SK-N-SH (cell line): ENCODE results near the gene AKR7A2. TPM values are rescaled to one million over a fixed set of nuclear protein-coding genes. Genes with fewer than 3 reads are reported as not detected.
"Not testable (repeated sequence)": the region's sequence is repeated elsewhere in the genome, so short reads cannot be mapped to it uniquely, and the experiment has no call there.

Experiments
- CTCF ChIA-PET: fragments of 300-600, 350-600 bp; formaldehyde crosslinking; extraction: SDS; loops from one replicate; lab custom pipeline; 2021; lab: Yijun Ruan, JAX
- POLR2A ChIA-PET: fragments of 350-600 bp; sonication (Branson Sonifier 250); formaldehyde crosslinking; extraction: SDS; loops from one replicate; lab custom pipeline; 2020; ENCODE audit warnings: antibody characterized with exemption, inconsistent platforms; lab: Yijun Ruan, JAX
- DNase-seq: peaks from one replicate; pipeline ENCODE4 v3.0.0; 2012
- H2AFZ ChIP-seq: fragments of 200-600 bp; sonication (generic); 2 replicates; pipeline ENCODE4 v1.8.1; 2016; ENCODE audit warnings: antibody characterized with exemption, mild to moderate bottlenecking, low read depth
- H3F3A ChIP-seq: fragments of 200-600 bp; sonication (generic); replicated peaks from 2 replicates; pipeline ENCODE3; 2016; ENCODE audit warnings: antibody characterized with exemption, mild to moderate bottlenecking; ENCODE audit not compliant: insufficient read depth
- H3K27ac ChIP-seq, 2 experiments: fragments of 200-500 bp in 1 of 2; fragments of 200-600 bp in 1 of 2; sonication (Bioruptor generic) in 1 of 2; sonication (generic), shearing (Covaris generic) in 1 of 2; 2 replicates each; pipeline versions ENCODE4 v1.5.1 to v1.6.1; 2014 to 2016; ENCODE audit warnings: low read depth in 2 of 2, inconsistent platforms in 1 of 2, low read length in 1 of 2, mild to moderate bottlenecking in 1 of 2, mixed read lengths in 1 of 2
- H3K27me3 ChIP-seq: fragments of 200-600 bp; sonication (generic), shearing (Covaris generic); 2 replicates; pipeline ENCODE4 v1.6.1; 2016; ENCODE audit warnings: mixed run types; ENCODE audit not compliant: insufficient read depth
- H3K36me3 ChIP-seq, 2 experiments: fragments of 200-500 bp in 1 of 2; fragments of 200-600 bp in 1 of 2; sonication (Bioruptor generic) in 1 of 2; sonication (generic) in 1 of 2; replicated peaks in 1 of 2; 2 replicates each; pipeline versions ENCODE3 to v1.5.1; 2014 to 2016; ENCODE audit warnings: low read length in 1 of 2, mild to moderate bottlenecking in 1 of 2; ENCODE audit not compliant: insufficient read depth in 2 of 2, control insufficient read depth in 1 of 2
- H3K4me1 ChIP-seq, 2 experiments: fragments of 200-500 bp in 1 of 2; fragments of 200-600 bp in 1 of 2; sonication (Bioruptor generic) in 1 of 2; sonication (generic), shearing (Covaris generic) in 1 of 2; 2 replicates each; pipeline versions ENCODE4 v1.5.1 to v1.6.1; 2014 to 2016; ENCODE audit warnings: low read depth in 1 of 2, low read length in 1 of 2, mixed run types in 1 of 2; ENCODE audit not compliant: insufficient read depth in 2 of 2, control insufficient read depth in 1 of 2
- H3K4me2 ChIP-seq: fragments of 200-600 bp; sonication (generic), shearing (Covaris generic); 2 replicates; pipeline ENCODE4 v1.6.1; 2017; ENCODE audit warnings: mixed run types
- H3K4me3 ChIP-seq, 2 experiments: fragments of 200-500 bp in 1 of 2; fragments of 200-600 bp in 1 of 2; sonication (Bioruptor generic) in 1 of 2; sonication (generic), shearing (Covaris generic) in 1 of 2; 2 replicates each; pipeline versions ENCODE4 v1.5.1 to v1.8.1; 2014 to 2016; ENCODE audit warnings: low read depth in 2 of 2, inconsistent platforms in 1 of 2, low read length in 1 of 2, mild to moderate bottlenecking in 1 of 2, mixed read lengths in 1 of 2, moderate library complexity in 1 of 2
- H3K79me2 ChIP-seq: fragments of 200-600 bp; sonication (generic); 2 replicates; pipeline ENCODE4 v1.8.1; 2017; ENCODE audit warnings: mild to moderate bottlenecking; ENCODE audit not compliant: insufficient read depth
- H3K9ac ChIP-seq: fragments of 200-600 bp; sonication (generic); 2 replicates; pipeline ENCODE4 v1.6.1; 2017; ENCODE audit warnings: mixed run types
- H3K9me2 ChIP-seq: fragments of 200-600 bp; sonication (generic); 2 replicates; pipeline ENCODE4 v1.6.1; 2017; ENCODE audit warnings: mixed run types
- H3K9me3 ChIP-seq: fragments of 200-600 bp; sonication (generic); 2 replicates; pipeline ENCODE4 v1.6.1; 2017; ENCODE audit warnings: mixed run types, mild to moderate bottlenecking, moderate library complexity
- H4K20me1 ChIP-seq: fragments of 200-600 bp; sonication (generic); 2 replicates; pipeline ENCODE4 v1.6.1; 2017; ENCODE audit warnings: mild to moderate bottlenecking, mixed run types; ENCODE audit not compliant: insufficient read depth
- CHD2 ChIP-seq: fragments of 150-350 bp; IDR thresholded peaks from 2 replicates; pipeline ENCODE4 v1.6.1; 2018; ENCODE audit warnings: low read length; ENCODE audit not compliant: partially characterized antibody
- CTCF ChIP-seq: fragments of 200-600 bp; sonication (generic); IDR thresholded peaks from 2 replicates; pipeline ENCODE4 v1.6.1; 2017; ENCODE audit warnings: antibody characterized with exemption, mild to moderate bottlenecking, moderate library complexity
- ELF1 ChIP-seq: IDR thresholded peaks from 2 replicates; pipeline ENCODE4 v1.4.0; 2012
- FOXJ3 ChIP-seq: sonication (generic); formaldehyde crosslinking; IDR thresholded peaks from 2 replicates; pipeline ENCODE4 v1.5.1; 2020; ENCODE audit warnings: mild to moderate bottlenecking, missing genetic modification reagents
- MEF2A ChIP-seq: IDR thresholded peaks from 2 replicates; pipeline ENCODE4 v1.4.0; 2012; ENCODE audit warnings: low read depth, borderline replicate concordance
- NFIC ChIP-seq: IDR thresholded peaks from 2 replicates; pipeline ENCODE4 v1.4.0; 2012; ENCODE audit warnings: borderline replicate concordance
- NRF1 ChIP-seq: IDR thresholded peaks from 2 replicates; pipeline ENCODE4 v1.6.1; 2012; ENCODE audit warnings: low read depth, mild to moderate bottlenecking, low read length
- PBX3 ChIP-seq: IDR thresholded peaks from 2 replicates; pipeline ENCODE4; 2012
- POLR2AphosphoS5 ChIP-seq: IDR thresholded peaks from 2 replicates; pipeline ENCODE4 v1.6.1; 2012; ENCODE audit warnings: low read depth, low read length
- RFX5 ChIP-seq: IDR thresholded peaks from 2 replicates; pipeline ENCODE4 v1.6.1; 2012; ENCODE audit warnings: mild to moderate bottlenecking, improper control_type of control experiment, low read length
- TAF1 ChIP-seq: IDR thresholded peaks from 2 replicates; pipeline ENCODE4 v1.6.1; 2012; ENCODE audit warnings: low read depth, mild to moderate bottlenecking, low read length, moderate library complexity, borderline replicate concordance
- TCF12 ChIP-seq: IDR thresholded peaks from 2 replicates; pipeline ENCODE4 v1.4.0; 2012
- USF2 ChIP-seq: fragments of 150-350 bp; IDR thresholded peaks from 2 replicates; pipeline ENCODE4 v1.6.1; 2017; ENCODE audit warnings: antibody characterized with exemption, low read length, low read depth, borderline replicate concordance
- whole genome bisulfite sequencing: methylation state at CpG from one replicate; pipeline ENCODE4 v1.1.6; 2017; ENCODE audit warnings: low lambda C conversion rate; 5-methylcytosine and 5-hydroxymethylcytosine counted together
- polyA plus RNA-seq, 3 experiments: library from polyadenylated mRNA; depleted of rRNA; stranded (reverse); fragments of >200 nt; gene quantifications; 2 replicates each; pipeline ENCODE4 v1.2.3, GENCODE V29; 2012
- TF ChIP-seq, protein P1 (sequence below): fragments of 150-350 bp; IDR thresholded peaks from 2 replicates; pipeline ENCODE4 v1.6.1; 2016; ENCODE audit warnings: mild to moderate bottlenecking, low read depth, low read length

Gene AKR7A2
- polyA plus RNA-seq, 1 of the 3 experiments (the other 2 are of a cell fraction) = 40.7 TPM

DNA sequence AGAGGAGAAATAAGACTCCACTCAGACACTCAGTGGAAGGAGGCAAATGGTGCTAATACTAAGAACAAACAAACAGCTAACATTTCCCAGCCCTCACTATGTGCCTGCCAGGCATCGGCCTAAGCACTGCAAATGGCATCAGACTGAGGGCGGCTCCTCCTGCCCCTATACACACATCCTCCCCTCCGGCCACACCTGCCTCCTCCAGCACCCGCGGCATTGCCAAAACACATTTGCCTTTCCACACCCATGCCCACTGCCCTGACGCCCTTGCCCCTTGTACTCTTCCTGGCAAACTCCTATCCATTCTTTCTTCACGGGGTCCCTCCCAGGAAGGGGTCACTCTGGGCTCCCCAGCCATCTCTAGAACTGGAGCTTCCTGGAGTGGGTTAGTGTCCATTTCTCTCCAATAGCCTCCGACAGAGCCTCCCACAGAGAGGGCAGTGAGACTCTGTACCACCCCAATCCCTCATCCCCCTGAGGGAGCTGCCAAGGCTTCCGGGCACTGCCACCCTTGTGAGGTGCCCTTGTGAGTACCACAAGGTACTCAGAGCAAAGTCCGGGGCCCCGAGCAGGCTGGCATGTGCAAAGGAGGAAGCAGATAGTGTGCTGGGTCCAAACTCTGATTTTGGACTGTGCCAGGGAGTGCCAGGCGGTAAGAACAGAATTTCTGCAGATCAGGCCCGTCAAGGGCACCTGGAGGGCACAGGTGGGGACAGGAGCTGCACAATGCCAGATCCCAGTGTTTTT lies 24.3 kb downstream of the AKR7A2 start:
- H3K9me3 ChIP-seq = peaks cover 3% of the 10 kb centered on the region; the same call in 1 of the 2 replicates
- H3K9me2 ChIP-seq = no peaks in the 10 kb centered on the region
- H3K27me3 ChIP-seq = no peaks in the 10 kb centered on the region; the same call in 1 of the 2 replicates
- H3F3A ChIP-seq = no peaks in the 10 kb centered on the region
- no peak overlapping the region for H3K4me3 ChIP-seq
- POLR2A ChIA-PET = no interaction called here
- H2AFZ ChIP-seq = no peak overlapping the region
- no peaks in the 10 kb centered on the region for H3K4me1 ChIP-seq
- H3K9ac ChIP-seq = no peak overlapping the region
- TF ChIP-seq MEF2A (no peak), PBX3 (no peak), TAF1 (no peak), CHD2 (no peak), USF2 (no peak), FOXJ3 (CRISPR knock-in tag) (no peak), CTCF (no peak), NRF1 (no peak), RFX5 (no peak), TCF12 (no peak), NFIC (no peak), POLR2AphosphoS5 (no peak), ELF1 (no peak)
- TF ChIP-seq, protein P1, sequence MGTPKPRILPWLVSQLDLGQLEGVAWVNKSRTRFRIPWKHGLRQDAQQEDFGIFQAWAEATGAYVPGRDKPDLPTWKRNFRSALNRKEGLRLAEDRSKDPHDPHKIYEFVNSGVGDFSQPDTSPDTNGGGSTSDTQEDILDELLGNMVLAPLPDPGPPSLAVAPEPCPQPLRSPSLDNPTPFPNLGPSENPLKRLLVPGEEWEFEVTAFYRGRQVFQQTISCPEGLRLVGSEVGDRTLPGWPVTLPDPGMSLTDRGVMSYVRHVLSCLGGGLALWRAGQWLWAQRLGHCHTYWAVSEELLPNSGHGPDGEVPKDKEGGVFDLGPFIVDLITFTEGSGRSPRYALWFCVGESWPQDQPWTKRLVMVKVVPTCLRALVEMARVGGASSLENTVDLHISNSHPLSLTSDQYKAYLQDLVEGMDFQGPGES = no peak
- TF ChIP-seq, all 33 proteins: peak for 0
- Histone ChIP-seq H4K20me1 (no peaks in the 10 kb centered on the region), H3K27ac (no peak overlapping the region), H3K4me2 (no peak overlapping the region), H3K36me3 (peaks cover 0 to 24% of the 10 kb centered on the region in 2 experiments), H3K79me2 (no peaks in the 10 kb centered on the region)
- WGBS = 97% methylated on average over 11 of the region's 13 CpGs
- CTCF ChIA-PET = interaction anchor here (1.1 kb wide), 1 partner anchor 47 kb away, joined by 3 read pairs; no protein-coding TSS in a partner anchor
- no peak for DNase-seq

GRCh38 chr1:19285807-19286206 lies 26.1 kb downstream of the AKR7A2 start:
- H3K9me3 ChIP-seq, POLR2A ChIA-PET, H3K36me3 ChIP-seq, H4K20me1 ChIP-seq, H3K27ac ChIP-seq, DNase-seq, H3K4me1 ChIP-seq, H3K4me3 ChIP-seq, H3K9ac ChIP-seq, H3K79me2 ChIP-seq, H3F3A ChIP-seq, CTCF ChIA-PET, H3K4me2 ChIP-seq, H3K27me3 ChIP-seq, H2AFZ ChIP-seq, H3K9me2 ChIP-seq: not testable (repeated sequence)
- WGBS = no CpG with 5 or more reads among the region's 3 CpGs

GRCh38 chr1:19285366-19285765 lies 26.6 kb downstream of the AKR7A2 start:
- H3K9me3 ChIP-seq, H3F3A ChIP-seq, H3K9ac ChIP-seq, DNase-seq, POLR2A ChIA-PET, H3K79me2 ChIP-seq, H3K9me2 ChIP-seq, H3K36me3 ChIP-seq, H3K4me2 ChIP-seq, H2AFZ ChIP-seq, H3K4me1 ChIP-seq, H4K20me1 ChIP-seq, H3K27ac ChIP-seq, H3K27me3 ChIP-seq, H3K4me3 ChIP-seq, CTCF ChIA-PET: not testable (repeated sequence)
- WGBS = 91% methylated on average over 3 of the region's 3 CpGs
